22Rv1 (cell line): ENCODE measurements around the gene FOXR1.

Source experiments
- CTCF ChIP-seq: fragments of 450-650 bp; IDR thresholded peaks from 2 replicates; pipeline ENCODE4 v1.5.1; 2017; ENCODE audit warnings: mild to moderate bottlenecking
- ZFX ChIP-seq: fragments of 450-650 bp; IDR thresholded peaks from 2 replicates; pipeline ENCODE4 v1.6.1; 2017; ENCODE audit warnings: antibody characterized with exemption, borderline replicate concordance

GRCh38 chr11:119021631-119022030 lies 50.1 kb downstream of the FOXR1 start:
- no peak for TF ChIP-seq CTCF
- TF ChIP-seq ZFX = no peak
